ENCODE results near the gene DYRK2.

The DYRK2 gene

GRCh38 chr12:67705394-67706370 lies 57.1 kb downstream of the DYRK2 start:
- no peak for DNase-seq (ENCODE audit: low spot score)

- DNase-seq (ENCODE audit: low spot score), result no peak
Measured at GRCh38 chr12:67709367-67709954, 60.9 kb downstream of the DYRK2 start.

GRCh38 chr12:67710582-67710981 lies 62.0 kb downstream of the DYRK2 start:
- peak; percentile 49 for DNase-seq (ENCODE audit: low spot score)

- DNase-seq (ENCODE audit: low spot score), result no peak
Measured at GRCh38 chr12:67712011-67712410, 63.5 kb downstream of the DYRK2 start.

- no peak for DNase-seq (ENCODE audit: low spot score)
Measured at GRCh38 chr12:67714648-67715047, 66.1 kb downstream of the DYRK2 start.

Data from RKO (cell line).